HG03064 (cell line): ENCODE data around the gene ANKRD10.

ENCODE experiments used
- ATAC-seq: cut with Tn5 transposase; IDR thresholded peaks from one replicate; pipeline ENCODE4 v1.9.1; 2021; ENCODE audit warnings: low read depth; ENCODE audit not compliant: unreplicated experiment

The ANKRD10 gene

DNA sequence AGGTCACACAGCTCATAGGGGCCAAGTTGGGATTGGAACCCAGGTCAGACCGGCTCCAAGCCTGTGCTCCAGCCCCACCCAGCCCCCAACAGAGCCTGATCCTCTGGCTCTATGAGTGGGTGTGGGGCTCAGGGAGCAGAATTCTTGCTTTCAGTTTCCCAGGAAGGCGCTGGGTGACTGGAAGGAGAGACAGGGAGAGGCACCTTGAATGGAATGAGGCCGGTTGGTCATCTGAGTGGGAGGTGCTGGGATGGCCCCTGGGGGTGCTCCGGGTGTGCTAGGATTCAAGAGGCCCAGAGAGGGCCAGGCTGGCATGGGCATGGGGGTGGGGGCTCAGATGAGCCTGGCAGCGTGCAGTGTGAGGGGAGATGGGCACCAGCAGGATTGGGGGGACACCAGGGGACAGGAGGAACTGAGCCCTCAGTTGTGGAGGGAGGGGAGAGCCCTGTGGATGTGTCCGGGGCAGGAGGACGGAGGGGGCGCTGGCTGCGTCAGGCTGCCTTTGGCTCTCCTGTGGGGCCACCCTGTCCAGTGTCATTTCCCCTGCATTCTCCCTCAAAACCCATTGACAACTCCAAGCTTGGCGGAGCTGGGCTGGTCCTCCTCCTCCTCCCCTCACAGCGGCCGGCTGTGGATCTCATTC, 31.2 kb upstream of the ANKRD10 start:
- no peak for ATAC-seq

DNA sequence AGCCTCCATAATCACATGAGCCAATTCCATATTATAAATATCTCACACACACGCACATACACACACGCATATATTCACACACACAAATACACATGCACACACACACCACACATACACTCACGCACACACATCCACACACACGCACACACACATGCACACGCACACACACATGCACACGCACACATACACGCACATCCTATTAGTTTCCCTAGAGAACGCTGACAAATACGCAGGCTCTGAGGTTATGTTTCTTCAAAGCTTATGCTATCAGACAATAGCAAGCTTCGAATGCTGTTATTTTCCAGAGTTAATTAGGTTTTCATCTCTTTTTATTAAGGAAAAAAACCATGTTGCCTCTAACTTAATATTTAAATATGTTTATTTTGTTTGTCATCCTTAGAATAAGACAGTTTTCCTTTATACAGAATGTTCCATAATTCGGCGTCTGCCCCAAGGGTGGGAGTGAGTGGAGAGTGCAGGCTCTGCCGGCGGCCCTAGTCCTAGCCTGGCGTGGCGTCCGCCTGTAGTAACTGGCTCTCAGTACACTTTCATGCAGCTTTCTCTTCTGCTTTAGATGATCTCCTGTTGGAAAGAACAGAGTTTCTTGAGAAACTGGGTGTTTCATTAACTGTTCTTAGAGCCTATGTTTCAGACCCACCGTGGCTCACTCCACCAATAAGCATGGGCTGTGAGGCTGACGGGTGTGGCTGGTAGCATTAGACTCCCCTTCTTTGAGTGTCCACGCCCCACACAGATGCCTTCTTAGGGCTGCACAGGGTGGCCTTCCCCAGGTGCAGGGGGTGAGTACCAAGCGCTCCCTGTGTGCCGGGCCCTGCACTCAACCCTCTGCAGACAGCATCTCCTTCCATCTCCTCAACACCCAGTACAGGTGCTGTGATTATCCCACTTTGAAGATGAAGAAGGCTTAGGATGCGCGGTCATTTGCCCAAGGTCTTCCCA, 30.4 kb upstream of the ANKRD10 start:
- ATAC-seq = no peak

DNA sequence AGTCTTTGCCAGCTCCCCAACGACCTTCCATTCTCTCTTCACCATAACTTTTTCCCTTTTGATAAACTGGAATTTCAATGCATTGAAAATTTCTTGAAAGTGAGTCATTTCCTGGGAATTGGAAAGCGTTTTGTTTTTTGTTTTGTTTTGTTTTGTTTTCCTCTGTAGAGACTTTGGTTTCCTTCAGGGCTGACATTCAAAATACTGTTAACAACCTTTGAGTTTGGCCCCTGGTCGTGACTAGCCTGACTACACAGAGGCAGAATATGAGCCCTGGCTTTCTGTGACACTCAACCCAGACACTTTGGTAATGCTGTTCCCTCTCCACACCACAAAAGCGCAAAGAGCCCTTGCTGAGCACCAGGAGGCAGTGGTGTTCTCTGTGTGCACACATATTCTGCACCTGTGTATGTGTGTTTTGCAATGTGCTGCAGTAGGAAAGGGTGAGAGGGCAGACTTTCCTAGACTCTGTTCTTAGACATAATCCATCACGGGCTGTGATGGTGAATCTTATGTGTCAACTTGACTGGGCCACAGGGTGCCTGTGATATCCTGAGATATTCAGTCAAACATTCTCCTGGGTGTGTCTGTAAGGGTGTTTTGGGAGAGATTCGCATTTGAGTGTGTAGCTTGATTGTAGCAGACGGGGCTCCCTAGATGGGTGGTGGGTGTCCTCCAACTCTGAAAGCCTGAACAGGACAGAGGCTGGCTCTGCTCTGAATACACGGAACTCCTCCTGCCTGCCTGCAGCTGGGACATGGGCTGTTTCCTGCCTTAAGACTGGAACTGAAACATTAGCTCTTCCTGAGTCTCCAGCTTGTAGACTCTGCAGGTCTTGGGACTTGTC, 29.5 kb upstream of the ANKRD10 start:
- ATAC-seq = no peak

DNA sequence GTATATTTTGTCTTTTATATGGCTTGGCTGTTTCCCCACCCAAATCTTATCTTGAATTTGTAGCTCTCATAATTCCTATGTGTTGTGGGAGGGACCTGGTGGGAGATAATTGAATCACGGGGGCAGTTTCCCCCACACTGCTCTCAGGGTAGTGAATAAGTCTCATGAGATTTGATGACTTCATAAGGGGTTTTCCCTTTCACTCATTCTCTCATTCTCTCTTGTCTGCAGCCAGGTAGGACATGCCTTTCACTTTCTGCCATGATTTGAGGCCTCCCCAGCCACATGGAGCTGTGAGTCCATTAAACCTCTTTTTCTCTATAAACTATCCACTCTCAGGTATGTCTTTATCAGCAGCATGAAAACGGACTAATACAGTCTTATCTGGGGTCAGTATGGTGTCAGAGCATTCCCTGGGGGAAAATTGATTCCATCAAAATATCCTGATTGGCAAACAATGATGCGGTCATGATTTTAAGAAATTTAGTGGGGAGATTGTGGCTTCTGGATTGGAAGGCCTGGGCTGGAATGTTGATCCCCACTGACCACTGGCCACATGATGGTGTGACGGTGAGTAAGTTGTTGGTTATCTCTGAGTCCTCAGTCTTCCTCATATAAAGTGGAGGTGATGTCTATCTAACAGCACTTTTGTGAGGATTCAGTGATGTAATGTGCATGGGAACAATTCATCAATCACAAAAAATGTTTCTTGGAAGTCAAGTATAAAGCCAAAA, 27.5 kb upstream of the ANKRD10 start:
- no peak for ATAC-seq

DNA sequence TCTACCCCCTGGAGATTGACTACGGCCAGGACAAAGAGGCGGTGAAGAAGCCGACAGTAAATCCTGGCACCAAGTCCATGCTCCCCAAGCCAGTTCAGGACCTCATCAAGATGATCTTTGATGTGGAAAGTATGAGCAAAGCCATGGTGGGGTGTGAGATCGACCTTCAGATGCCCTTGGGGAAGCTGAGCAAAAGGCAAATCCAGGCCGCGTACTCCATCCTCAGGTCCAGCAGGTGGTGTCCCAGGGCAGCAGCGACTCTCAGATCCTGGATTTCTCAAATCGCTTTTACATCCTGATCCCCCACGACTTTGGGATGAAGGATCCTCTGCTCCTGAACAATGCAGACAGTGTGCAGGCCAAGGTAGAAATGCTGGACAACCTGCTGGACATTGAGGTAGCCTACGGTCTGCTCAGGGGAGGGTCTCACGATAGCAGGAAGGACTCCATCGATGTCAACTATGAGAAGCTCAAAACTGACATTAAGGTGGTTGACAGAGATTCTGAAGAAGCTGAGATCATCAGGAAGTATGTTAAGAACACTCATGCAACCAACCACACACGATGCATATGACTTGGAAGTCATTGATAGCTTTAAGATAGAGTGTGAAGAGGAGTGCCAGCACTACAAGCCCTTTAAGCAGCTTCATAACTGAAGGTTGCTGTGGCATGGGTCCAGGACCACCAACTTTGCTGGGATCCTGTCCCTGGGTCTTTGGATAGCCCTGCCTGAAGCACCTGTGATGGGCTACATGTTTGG, 24.0 kb upstream of the ANKRD10 start:
- ATAC-seq = no peak

DNA sequence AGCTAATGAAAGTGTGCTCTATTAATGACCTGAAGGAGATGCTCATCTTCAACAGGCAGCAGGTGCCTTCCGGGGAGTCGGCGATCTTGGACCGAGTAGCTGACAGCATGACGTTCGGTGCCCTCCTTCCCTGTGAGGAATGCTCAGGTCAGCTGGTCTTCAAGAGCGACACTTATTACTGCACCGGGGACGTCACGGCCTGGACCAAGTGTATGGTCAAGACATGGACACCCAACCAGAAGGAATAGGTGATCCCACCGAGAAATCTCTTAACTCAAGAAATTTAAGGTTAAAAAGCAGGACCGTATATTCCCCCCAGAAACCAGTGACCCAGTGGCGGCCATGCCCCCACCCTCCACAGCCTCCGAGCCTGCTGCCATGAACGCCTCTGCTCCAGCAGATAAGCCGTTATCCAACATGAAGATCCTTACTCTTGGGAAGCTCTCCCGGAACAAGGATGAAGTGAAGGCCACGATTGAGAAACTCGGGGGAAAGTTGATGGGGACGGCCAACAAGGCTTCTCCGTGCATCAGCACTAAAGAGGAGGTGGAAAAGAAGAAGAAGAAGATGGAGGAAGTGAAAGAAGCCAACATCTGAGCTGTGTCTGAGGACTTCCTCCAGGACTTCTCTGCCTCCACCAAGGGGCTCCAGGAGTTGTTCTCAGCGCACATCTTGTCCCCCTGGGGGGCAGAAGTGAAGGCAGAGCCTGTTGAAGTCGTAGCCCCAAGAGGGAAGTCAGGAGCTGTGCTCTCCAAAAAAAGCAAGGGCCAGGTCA, 22.8 kb upstream of the ANKRD10 start:
- ATAC-seq = no peak

DNA sequence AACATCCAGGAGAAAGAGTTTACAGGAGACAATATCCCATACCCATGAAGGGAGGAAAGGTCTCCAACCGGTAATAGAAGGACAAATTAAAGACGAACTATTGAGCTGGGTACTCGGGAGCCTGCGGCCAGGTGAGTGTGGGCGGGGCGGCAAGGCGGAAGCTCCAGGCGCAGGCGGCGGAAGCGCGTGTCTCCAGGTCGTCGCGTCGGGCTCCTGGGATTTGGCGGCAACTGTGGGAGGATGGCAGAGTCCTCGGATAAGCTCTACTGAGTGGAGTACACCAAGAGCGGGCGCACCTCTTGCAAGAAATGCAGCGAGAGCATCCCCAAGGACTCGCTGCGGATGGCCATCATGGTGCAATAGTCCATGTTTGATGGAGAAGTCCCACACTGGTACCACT, 21.6 kb upstream of the ANKRD10 start:
- no peak for ATAC-seq

DNA sequence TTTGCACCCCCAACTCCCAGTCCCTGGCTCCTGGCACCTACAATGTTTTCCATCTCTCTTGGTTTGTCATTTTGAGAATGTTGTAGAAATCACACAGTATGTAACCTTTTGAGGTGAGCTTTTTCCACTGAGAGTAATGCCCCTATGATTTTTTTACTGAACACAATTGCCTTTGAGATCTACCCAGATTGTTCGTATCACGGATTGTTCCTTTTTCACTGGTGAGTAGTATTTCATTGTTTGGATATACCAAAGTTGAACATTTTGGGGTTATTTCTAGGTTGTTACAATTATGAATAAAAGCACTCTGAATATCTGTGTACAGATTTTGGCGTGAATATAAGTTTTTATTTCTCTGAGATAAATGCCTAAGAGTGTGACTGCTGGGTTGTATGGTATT, 17.7 kb upstream of the ANKRD10 start:
- no peak for ATAC-seq

DNA sequence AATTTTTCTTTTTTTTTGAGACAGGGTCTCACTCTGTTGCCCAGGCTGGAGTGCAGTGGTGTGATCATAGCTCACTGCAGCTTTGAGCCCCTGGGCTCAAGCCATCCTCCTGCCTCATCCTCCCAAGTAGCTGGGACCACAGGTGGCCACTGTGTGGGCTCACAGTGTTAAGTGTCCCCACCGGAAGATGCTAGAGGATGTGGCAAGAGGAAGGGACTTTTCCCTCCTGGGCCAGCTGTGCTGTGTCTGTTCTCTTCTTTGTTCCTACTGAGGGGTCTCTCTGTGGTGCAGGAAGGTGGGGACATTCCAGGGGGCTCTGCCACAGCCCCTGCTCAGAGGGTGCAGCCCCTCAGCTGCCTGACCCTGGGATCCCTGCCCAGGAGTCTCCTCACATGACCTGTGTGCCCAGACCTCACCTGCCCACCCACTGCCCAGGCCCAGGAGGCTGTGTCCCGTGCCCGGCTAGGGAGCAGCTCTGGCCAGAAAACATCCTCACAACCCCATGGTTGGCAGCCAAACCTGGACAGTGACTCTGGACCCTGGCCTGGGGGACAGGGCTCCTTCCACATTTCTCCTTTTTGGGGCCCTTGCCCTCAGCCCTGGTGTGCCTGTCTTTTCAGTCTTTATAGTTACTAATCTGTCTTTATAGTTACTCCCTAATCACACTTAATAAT, 14.4 kb upstream of the ANKRD10 start:
- no peak for ATAC-seq

DNA sequence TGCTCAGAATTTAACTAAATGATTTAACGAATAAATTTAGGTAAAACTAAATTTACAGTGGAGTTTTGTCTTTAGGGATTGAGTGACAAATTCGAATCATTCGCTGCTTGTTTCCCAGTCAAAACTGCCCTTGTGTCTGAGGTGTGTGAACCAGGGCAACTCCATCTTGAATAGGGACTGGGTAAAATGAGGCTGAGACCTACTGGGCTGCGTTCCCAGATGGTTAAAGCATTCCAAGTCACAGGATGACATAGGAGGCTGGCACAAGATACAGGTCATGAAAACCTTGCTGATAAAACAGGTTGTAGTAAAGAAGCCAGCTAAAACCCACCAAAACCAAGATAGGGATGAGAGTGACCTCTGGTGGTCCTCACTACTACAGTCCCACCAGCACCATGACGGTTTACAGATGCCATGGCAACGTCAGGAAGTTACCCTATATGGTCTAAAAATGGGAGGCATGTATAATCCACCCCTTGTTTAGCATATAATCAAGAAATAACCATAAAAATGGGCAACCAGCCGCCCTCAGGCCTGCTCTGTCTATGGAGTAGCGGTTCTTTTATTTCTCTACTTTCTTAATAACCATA, 10.2 kb upstream of the ANKRD10 start:
- no peak for ATAC-seq

DNA sequence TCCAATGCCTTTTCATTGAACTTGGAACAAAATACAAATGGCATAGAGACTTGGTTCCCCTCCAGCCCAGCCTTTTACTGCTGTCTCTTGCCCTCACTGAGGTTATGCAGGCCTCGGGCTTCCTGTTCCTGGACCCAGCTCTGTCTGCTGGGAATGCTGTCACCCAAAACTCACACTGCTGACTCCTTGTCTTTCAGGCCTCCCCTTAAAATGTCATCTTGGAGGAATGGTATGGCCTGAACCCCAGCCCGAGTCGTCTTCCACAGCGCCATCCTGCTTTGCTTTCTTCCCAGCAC, 9.7 kb upstream of the ANKRD10 start:
- ATAC-seq = no peak

DNA sequence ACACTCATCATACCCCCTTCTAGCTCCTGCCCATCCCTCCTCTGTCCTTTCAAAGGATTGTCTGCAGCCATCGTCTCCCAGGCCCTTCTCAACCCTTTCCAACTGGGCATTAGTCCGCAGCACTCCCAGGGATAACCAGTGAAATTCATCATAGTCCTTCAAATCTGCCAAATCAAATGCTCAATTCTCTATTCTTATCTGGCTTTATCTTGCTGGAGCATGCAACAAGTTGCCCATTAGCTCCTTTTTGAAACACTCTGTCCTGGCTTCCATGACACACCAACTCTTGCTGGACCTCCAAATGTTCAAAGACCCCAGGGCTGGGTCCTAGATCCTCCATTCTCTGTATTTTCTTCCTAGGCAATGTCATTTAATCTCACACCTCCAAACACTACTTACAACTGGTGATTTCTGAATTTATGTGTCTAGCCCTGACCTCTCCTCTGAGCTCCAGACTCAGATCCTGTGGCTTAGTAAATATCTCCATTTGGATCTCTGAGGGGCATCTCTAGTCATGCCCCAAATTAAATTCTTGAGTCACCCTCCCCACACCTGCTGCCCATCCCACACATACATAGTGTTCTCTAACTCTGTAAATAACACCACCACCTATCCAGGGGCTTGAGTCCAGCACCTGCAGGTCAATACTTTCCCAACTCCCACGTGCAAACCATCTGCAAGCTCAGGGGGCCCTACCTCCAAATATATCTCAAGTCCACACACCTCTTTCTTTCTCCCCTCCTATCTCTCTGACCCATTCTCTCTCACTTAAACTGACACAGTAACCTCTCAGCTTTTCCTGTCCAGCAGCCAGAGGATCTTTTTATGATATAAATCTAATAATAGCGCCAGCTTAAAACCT, 9.1 kb upstream of the ANKRD10 start:
- no peak for ATAC-seq

DNA sequence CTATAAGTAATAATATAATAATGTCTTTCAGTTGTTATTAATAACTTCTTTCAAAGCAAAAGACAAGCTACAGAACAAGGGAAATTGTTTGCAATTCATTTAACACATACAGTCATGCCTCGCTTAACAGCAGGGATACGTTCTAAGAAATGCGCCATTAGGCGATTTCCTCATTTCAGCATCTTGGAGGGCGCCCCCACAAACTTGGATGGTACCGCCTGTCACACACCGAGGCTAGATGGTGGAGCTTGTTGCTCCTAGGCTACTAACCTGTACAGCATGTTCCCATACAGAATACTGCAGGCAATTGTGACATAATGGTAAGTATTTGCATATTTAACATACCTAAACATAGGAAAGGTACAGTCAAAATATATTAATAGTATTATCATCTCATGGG, 8.2 kb upstream of the ANKRD10 start:
- ATAC-seq = no peak

DNA sequence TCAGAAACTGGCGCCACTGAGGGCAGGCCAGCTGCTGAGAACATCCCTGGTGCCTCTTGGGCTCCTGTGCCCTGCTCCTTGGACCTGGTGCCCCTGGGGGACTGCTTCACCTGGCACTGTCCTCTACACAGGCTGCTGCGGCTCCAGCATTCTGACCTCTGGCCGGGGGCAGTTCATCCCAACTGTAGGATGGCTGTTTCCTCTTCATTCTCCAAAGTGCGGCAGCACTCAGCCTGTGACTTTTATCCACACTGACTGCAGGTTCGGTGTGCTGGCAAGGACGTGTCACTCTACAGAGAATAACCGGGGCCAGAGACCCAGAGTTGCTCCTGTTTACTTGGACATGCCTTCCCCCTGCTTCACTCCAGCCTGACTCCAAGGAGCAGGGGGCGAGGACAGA, 7.6 kb upstream of the ANKRD10 start:
- ATAC-seq = no peak

DNA sequence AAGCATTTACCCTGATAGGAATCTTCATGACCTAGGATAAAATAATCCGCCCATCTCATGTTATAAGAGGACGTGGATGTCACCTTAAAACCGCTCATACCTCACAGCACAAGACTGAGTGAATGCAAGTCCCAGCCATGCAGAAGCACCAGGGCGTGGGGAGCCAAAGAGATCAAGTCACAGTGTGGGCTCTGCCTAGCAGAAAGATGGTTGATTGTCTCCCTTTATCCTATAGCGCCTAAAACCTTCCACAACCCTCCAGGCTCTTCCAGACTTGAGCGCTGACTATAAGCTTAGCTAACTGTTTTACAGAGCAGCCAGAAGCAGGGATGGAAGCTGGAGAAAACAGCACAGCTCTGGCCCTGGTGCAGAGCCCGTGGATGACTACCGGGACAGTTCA, 6.8 kb upstream of the ANKRD10 start:
- ATAC-seq = no peak

DNA sequence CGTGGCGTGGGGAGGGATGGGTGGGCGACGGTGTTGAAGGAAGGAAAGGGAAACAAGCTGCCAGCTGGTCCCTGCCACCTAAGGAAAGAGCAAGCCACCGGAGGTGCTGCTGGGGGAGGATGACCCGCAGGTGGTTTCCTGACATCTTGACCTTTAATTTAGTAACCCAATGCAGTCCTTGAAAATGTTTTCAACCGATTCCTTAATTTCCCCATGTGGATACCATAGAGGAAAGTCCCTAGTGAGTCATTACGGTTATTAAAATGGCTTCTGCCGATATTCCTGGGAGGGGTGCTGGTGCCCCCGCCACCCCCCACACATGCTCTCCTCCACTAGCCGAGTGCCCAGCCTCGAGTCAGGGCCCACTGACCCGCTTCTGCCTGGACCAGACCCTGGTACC, 6.3 kb upstream of the ANKRD10 start:
- ATAC-seq = no peak

DNA sequence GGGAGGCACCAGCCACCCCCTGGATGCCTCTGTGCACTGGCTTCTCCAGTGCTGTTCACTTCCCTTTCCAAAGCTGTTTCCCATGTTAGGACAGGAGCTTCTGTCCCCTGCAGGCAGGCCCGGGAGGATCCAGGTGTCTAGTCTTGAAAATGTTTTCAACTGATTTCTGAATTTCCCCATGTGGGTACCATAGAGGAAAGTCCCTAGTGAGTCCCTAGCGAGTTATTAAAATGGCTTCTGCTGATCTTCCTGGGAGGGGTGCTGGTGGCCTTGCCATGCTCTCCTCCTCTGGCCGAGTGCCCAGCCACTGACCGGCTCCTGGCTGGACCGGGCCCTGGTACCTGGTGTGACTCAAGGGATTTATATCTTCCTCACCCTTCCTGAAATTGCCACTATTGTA, 5.2 kb upstream of the ANKRD10 start:
- ATAC-seq = no peak
